Esophagus squamous epithelium (tissue), 5 donors: ENCODE results near the gene C15orf62. TPM values are rescaled to one million over a fixed set of nuclear protein-coding genes. Genes with fewer than 3 reads are reported as not detected.

Experiments
- DNase-seq: peaks from one replicate; lab custom pipeline; 2025; lab: John Stamatoyannopoulos, UW
- H3K27ac ChIP-seq, 4 donors: fragments of 200-600 bp; sonication (generic); one replicate each; pipeline ENCODE4 v1.5.1; 2016 to 2019; ENCODE audit warnings: mild to moderate bottlenecking in 1 of 4
- H3K27me3 ChIP-seq, 4 donors: fragments of 200-600 bp; sonication (generic); 1 replicate in 3 of 4; 2 replicates in 1 of 4; pipeline versions ENCODE4 v1.5.1 to v1.6.0; 2017 to 2021; ENCODE audit warnings: antibody characterized with exemption in 1 of 4
- H3K36me3 ChIP-seq, 3 donors: fragments of 200-600 bp; sonication (generic); one replicate each; pipeline ENCODE4 v1.5.1; 2016 to 2019
- H3K4me1 ChIP-seq, 3 donors: fragments of 200-600 bp; sonication (generic); one replicate each; pipeline ENCODE4 v1.5.1; 2017 to 2019
- H3K4me3 ChIP-seq, 4 donors: fragments of 200-600 bp; sonication (generic); 1 replicate in 3 of 4; 2 replicates in 1 of 4; pipeline ENCODE4 v1.5.1; 2016 to 2019; ENCODE audit warnings: mild to moderate bottlenecking in 2 of 4, moderate library complexity in 1 of 4
- H3K9me3 ChIP-seq, 3 donors: fragments of 200-600 bp; sonication (generic); one replicate each; pipeline ENCODE4 v1.5.1; 2016 to 2019
- CTCF ChIP-seq, 6 experiments: fragments of 450-650 bp in 4 of 6; fragments of 200-600 bp in 2 of 6; sonication (generic) in 2 of 6; IDR thresholded peaks; one replicate each; pipeline ENCODE4 v1.5.1; 2016 to 2019; ENCODE audit warnings: antibody characterized with exemption in 6 of 6, mild to moderate bottlenecking in 4 of 6, moderate library complexity in 4 of 6
- POLR2A ChIP-seq, 4 donors: fragments of 450-650 bp; IDR thresholded peaks; one replicate each; pipeline ENCODE4 v1.6.1; 2017; ENCODE audit warnings: antibody characterized with exemption in 4 of 4, mild to moderate bottlenecking in 4 of 4, moderate library complexity in 3 of 4
- WGBS, 2 donors: methylation state at CpG; one replicate each; pipeline ENCODE4 v1.1.5; 2018; 5-methylcytosine and 5-hydroxymethylcytosine counted together
- intact Hi-C: fragments of 100-400 bp; cut with DNase I; formaldehyde crosslinking; loops from one replicate; pipeline ENCODE4 v1.15.0; 2022
- total RNA-seq, 4 donors: library from RNA; depleted of rRNA; stranded (reverse); fragments of >200 nt; gene quantifications; one replicate each; pipeline ENCODE4 v1.1.0, GENCODE V29; 2016
- donor health status: DM: yes; HTN: yes; CAD: no.

The C15orf62 gene
- total RNA-seq, 4 donors from 2014 or later: 11.3 to 44.3 (median 22.2) TPM

GRCh38 chr15:40743485-40743901, 26.3 kb upstream of the C15orf62 start:
- Histone ChIP-seq H3K27me3 (no peaks in the 10 kb centered on the region), H3K36me3 (peaks cover 18 to 95% (median 23%) of the 10 kb centered on the region in 3 donors), H3K27ac (peak overlapping the region in 1 of 4 donors; percentile 6), H3K4me3 (no peak overlapping the region), H3K9me3 (no peaks in the 10 kb centered on the region), H3K4me1 (no peaks in the 10 kb centered on the region)
- no peak for DNase-seq
- 75 to 91% methylated on average over 1 to 2 of the region's 2 CpGs for WGBS, 2 donors
- intact Hi-C loops: no loop called here
- TF ChIP-seq POLR2A (IDR thresholded peaks at IDR 0.05): no peak

DNA sequence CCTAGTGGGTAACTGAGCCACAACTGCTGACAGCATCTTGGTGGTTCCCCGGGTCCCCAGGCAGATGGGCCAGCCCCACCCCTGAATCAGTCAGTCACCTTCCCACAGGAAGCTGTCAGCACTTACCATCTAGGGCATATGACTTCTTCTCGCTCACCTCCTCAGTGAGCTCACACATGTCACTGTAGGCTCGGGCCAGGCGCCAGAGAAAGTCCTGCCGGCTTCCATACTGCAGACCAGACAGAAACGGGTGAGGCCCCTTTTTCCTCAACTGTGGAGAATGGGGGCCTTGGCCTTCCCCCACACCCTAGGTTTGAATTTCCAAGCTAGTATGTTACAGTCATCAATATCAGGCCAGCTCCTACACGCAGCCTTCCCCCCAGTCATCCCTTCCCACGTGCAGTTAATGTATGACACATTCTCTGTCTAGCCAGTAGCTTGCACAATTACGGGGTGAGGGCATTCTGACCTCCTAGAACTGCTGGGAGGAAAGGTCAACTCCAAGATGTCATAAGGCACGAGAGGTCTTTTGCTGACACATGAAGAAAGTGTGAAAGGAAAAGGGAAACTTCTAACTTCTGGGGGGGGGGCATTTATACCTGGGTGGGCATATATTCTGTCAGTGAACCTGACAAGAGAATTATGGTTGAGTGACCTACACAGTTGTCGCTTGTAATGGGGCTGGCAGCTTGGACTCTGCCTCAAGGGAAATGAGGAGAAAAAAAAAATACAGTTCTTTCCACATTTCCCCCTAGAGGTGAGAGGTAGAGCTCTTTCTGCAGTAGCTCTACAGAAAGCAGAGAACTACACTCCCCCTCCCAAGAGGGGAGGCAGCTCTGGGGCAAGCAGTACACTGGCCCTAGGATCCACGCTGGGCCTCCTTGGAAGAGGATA, 25.6 kb upstream of the C15orf62 start:
- TF ChIP-seq POLR2A (IDR thresholded peaks at IDR 0.05) (no peak), CTCF (IDR thresholded peaks at IDR 0.05) (no peak)
- no peak for DNase-seq
- WGBS, 2 donors: 45 to 68% methylated on average over 8 to 12 of the region's 12 CpGs
- intact Hi-C loops: no loop called here
- H3K27me3 ChIP-seq: no peaks in the 10 kb centered on the region
- H3K9me3 ChIP-seq: no peaks in the 10 kb centered on the region
- H3K36me3 ChIP-seq: peaks cover 16 to 95% (median 20%) of the 10 kb centered on the region in 3 donors
- peak overlapping the region in 1 of 4 donors; percentile 6 for H3K27ac ChIP-seq
- H3K4me1 ChIP-seq: no peaks in the 10 kb centered on the region
- H3K4me3 ChIP-seq: no peak overlapping the region

GRCh38 chr15:40744815-40745152, 25.0 kb upstream of the C15orf62 start:
- Histone ChIP-seq H3K4me3 (no peak overlapping the region), H3K36me3 (peaks cover 10 to 95% (median 19%) of the 10 kb centered on the region in 3 donors), H3K9me3 (no peaks in the 10 kb centered on the region), H3K4me1 (no peaks in the 10 kb centered on the region), H3K27ac (no peak overlapping the region), H3K27me3 (no peaks in the 10 kb centered on the region)
- WGBS, 2 donors: 64 to 74% methylated on average over 3 to 4 of the region's 5 CpGs
- no peak for DNase-seq
- intact Hi-C loops: no loop called here
- no peak for TF ChIP-seq POLR2A (IDR thresholded peaks at IDR 0.05)
- TF ChIP-seq CTCF (IDR thresholded peaks at IDR 0.05): no peak

DNA sequence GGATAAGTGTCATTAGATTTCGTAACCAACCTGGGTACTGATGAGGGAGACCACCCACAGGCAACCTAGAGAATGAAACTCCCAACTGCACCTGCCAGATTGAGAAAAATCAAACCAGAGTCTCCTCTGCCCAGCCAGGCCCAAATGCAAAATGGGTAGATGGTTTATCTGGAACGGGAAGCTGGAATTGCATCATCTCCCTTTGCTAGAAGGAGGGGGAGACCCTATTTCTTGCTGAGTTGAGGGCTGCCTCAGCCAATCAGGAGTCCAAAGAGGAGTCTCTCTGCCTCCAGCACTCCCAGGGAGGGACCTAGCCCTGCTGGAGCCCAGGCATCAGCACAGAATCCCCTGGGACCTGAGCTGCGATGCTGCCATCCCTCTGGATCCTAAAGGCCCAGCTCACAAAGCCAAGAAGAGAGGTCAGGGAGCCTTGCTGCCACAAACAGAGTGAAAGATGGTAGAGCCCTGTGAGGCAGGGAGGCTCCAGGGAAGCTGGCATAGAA, 22.8 kb upstream of the C15orf62 start:
- Histone ChIP-seq H3K36me3 (peaks cover 10 to 95% (median 23%) of the 10 kb centered on the region in 3 donors), H3K9me3 (no peaks in the 10 kb centered on the region), H3K4me3 (no peak overlapping the region), H3K4me1 (peaks cover 0 to under 1% (median 0%) of the 10 kb centered on the region in 3 donors), H3K27ac (no peak overlapping the region), H3K27me3 (no peaks in the 10 kb centered on the region)
- DNase-seq: no peak
- no peak for TF ChIP-seq POLR2A (IDR thresholded peaks at IDR 0.05)
- no peak for TF ChIP-seq CTCF (IDR thresholded peaks at IDR 0.05)
- WGBS, 2 donors: 77% methylated on average over 2 to 3 of the region's 3 CpGs
- intact Hi-C loops: no loop called here

DNA sequence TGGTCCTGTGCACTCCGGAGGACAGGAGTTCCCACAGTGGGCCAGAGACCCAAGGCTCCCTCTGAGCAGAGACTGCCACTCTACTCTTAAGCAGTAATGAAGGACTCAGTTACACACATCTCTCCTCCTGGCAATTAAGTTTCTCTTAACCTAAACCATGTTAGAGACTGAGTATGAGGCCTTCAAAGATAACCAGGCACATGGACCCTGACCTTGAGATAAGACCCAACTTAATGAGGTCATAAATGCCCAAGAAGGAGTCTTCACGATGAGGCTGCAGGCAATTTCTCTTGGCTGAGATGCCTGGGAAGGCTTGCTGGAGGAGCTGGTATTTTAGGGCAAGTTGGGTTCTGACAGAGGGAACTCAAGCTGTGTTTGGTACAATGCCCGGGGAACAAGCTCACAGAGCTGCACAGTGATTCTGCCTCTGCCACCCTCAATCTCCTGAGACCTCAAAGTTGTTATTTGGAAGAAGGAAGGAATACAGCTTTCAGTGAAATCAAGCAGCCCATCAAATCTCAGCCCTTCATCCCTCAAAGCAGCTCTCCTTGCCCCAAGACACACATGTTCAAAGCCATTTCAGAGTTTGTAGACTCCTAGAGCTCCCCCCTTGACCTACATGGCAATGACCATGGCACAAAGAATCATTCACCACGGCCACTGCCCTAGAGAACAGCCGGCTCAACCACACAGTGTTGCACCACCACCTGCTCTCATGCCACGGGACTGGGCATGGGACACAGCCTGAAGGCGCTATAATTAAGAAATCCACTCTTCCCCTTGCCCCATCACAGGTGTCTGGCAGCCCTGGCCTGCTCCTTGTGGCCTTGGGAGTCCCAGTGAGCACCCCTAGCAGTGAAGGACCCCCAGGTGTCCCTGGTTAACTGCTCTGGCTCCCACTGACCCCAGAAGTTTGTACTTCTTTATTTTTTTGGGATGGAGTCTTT, 21.8 kb upstream of the C15orf62 start:
- Histone ChIP-seq H3K4me1 (peaks cover 0 to 10% (median 0%) of the 10 kb centered on the region in 3 donors), H3K27ac (no peak overlapping the region), H3K4me3 (no peak overlapping the region), H3K9me3 (no peaks in the 10 kb centered on the region), H3K36me3 (peaks cover 10 to 95% (median 23%) of the 10 kb centered on the region in 3 donors), H3K27me3 (no peaks in the 10 kb centered on the region)
- WGBS, 2 donors: 68 to 72% methylated on average over 5 to 6 of the region's 7 CpGs
- no peak for TF ChIP-seq CTCF (IDR thresholded peaks at IDR 0.05)
- TF ChIP-seq POLR2A (IDR thresholded peaks at IDR 0.05): no peak
- DNase-seq: no peak
- intact Hi-C loops: no loop called here
